Calu3 (cell line): ENCODE data around the gene OR51B5. TPM values are rescaled to one million over a fixed set of nuclear protein-coding genes. Genes with fewer than 3 reads are reported as not detected.
"Not testable (repeated sequence)": the region's sequence is repeated elsewhere in the genome, so short reads cannot be mapped to it uniquely, and the experiment has no call there.

Experiments
- BruUV-seq: library from RNA; stranded (reverse); fragments of 400-500 nt; replicated peaks from 2 replicates; lab custom pipeline; 2021; lab: Mats Ljungman, UMichigan
- CTCF ChIA-PET: fragments of 300-600 bp; sonication (Branson Sonifier 250); formaldehyde crosslinking; loops from one replicate; lab custom pipeline; 2022; ENCODE audit warnings: antibody characterized with exemption; lab: Charles Lee
- DNase-seq: peaks from one replicate; pipeline ENCODE4 v3.0.0; 2022
- H3K27ac Mint-ChIP-seq: one replicate; pipeline ENCODE4 v1.8.0; 2022; ENCODE audit warnings: mixed read lengths; ENCODE audit not compliant: unreplicated experiment
- H3K27me3 Mint-ChIP-seq: one replicate; pipeline ENCODE4 v1.8.0; 2022; ENCODE audit warnings: mixed read lengths; ENCODE audit not compliant: unreplicated experiment
- H3K36me3 Mint-ChIP-seq: one replicate; pipeline ENCODE4 v1.8.0; 2022; ENCODE audit warnings: mild to moderate bottlenecking, moderate library complexity, mixed read lengths; ENCODE audit not compliant: insufficient read depth, unreplicated experiment
- H3K4me1 Mint-ChIP-seq: one replicate; pipeline ENCODE4 v1.8.0; 2022; ENCODE audit warnings: mild to moderate bottlenecking, low read depth, mixed read lengths; ENCODE audit not compliant: unreplicated experiment
- H3K4me3 Mint-ChIP-seq: one replicate; pipeline ENCODE4 v1.8.0; 2022; ENCODE audit warnings: mild to moderate bottlenecking, low read depth, moderate library complexity, mixed read lengths; ENCODE audit not compliant: unreplicated experiment
- H3K9me3 Mint-ChIP-seq: one replicate; pipeline ENCODE4 v1.8.0; 2022; ENCODE audit warnings: low read depth, mixed read lengths; ENCODE audit not compliant: unreplicated experiment
- intact Hi-C: fragments of 100-400 bp; cut with micrococcal nuclease; formaldehyde crosslinking; loops from one replicate; pipeline ENCODE4 v1.10.0; 2022; ENCODE audit not compliant: unreplicated experiment
- total RNA-seq: library from RNA; stranded (reverse); gene quantifications from 2 replicates; pipeline ENCODE4 v1.2.3, GENCODE V29; 2022
- TF ChIP-seq, protein P1 (sequence below): fragments of 200-600 bp; IDR thresholded peaks from one replicate; pipeline ENCODE4 v1.8.0; 2022; ENCODE audit warnings: antibody characterized with exemption; ENCODE audit not compliant: unreplicated experiment

The OR51B5 gene
- total RNA-seq, 1 experiment from 2014 or later: not detected

DNA sequence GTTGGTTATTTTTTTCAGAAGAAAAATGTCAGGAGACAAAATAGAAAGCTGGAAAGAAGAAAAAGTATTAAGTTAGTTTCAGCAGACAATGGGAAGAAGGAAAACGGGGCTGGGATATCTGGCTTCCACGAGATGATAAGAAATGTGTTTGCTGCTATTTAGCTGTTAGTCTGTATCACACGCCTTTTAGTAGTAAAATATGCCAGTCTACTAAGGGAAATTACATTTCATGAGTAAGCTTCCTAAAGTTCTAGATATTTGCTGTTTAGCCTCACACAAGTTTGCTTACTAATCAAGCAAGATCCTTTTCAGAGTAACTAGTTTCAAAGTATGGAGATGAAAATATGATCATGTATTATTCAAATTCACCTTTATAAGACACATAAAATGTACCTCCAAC, 43.1 kb downstream of the OR51B5 start:
- BruUV-seq: no TSS peak

DNA sequence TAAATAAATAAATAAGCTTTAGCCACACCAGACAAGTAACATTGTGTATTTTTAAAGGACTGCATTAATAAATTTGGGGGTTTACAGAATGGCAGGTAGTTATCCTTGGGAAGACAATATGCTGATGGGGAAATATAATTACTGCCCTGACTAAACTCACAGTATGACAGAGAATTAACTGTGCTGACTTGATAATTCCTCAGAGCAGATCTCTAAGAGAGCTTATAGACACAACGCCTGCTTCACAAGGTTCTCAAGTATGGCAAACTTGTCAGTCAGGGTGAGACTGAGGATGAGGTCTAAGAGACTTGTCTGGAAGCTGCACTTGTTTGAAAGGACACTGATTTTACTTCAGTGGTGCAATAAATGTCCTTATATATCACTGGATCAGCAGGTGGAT, 44.9 kb downstream of the OR51B5 start:
- H3K4me1 Mint-ChIP-seq: no peaks in the 10 kb centered on the region
- peaks cover 41% of the 10 kb centered on the region for H3K27me3 Mint-ChIP-seq
- no peaks in the 10 kb centered on the region for H3K36me3 Mint-ChIP-seq
- DNase-seq: no peak
- H3K27ac Mint-ChIP-seq: no peak overlapping the region
- peaks cover 4% of the 10 kb centered on the region for H3K9me3 Mint-ChIP-seq
- intact Hi-C loops: no loop called here
- CTCF ChIA-PET: no interaction called here
- no TSS peak for BruUV-seq
- H3K4me3 Mint-ChIP-seq: no peak overlapping the region
- TF ChIP-seq, protein P1, sequence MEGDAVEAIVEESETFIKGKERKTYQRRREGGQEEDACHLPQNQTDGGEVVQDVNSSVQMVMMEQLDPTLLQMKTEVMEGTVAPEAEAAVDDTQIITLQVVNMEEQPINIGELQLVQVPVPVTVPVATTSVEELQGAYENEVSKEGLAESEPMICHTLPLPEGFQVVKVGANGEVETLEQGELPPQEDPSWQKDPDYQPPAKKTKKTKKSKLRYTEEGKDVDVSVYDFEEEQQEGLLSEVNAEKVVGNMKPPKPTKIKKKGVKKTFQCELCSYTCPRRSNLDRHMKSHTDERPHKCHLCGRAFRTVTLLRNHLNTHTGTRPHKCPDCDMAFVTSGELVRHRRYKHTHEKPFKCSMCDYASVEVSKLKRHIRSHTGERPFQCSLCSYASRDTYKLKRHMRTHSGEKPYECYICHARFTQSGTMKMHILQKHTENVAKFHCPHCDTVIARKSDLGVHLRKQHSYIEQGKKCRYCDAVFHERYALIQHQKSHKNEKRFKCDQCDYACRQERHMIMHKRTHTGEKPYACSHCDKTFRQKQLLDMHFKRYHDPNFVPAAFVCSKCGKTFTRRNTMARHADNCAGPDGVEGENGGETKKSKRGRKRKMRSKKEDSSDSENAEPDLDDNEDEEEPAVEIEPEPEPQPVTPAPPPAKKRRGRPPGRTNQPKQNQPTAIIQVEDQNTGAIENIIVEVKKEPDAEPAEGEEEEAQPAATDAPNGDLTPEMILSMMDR: no peak

More for the DNA sequence above, 43.1 kb downstream of the OR51B5 start:
- CTCF ChIA-PET: no interaction called here
- Mint-ChIP-seq H3K9me3 (peaks cover 4% of the 10 kb centered on the region), H3K27ac (no peak overlapping the region), H3K4me1 (no peaks in the 10 kb centered on the region), H3K36me3 (no peaks in the 10 kb centered on the region), H3K27me3 (peaks cover 57% of the 10 kb centered on the region), H3K4me3 (no peak overlapping the region)
- DNase-seq: no peak
- TF ChIP-seq, protein P1: no peak
- intact Hi-C loops: no loop called here

DNA sequence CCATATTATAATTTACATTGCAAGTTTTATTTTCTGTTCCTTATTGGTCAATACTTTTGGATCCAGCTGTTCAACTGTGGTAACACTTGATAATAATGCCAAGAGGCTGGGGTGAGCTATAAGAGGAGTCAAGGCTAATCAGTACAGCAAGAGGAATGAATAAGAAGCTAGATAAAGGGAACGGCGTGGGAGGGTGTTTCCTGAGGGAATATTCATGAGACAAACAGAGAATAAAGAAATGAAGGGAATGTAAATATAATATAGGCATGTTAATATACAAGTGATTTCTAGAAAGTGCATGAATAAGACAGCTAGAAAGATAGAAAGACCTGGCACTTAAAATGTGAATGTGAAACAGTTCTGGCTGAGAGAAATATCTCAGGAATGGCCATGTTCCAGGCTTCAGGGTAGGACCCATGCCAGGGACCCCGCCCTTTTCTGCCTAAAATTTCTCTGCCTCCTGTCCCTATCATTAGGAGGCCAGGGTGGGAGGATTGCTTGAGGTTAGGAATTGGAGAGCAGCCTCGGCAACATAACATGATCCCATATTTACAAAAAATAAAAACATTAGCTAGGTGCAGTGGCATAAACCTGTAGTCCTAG, 45.5 kb downstream of the OR51B5 start:
- H3K27me3 Mint-ChIP-seq: peaks cover 41% of the 10 kb centered on the region
- no TSS peak for BruUV-seq
- CTCF ChIA-PET: no interaction called here
- DNase-seq: no peak
- no peak overlapping the region for H3K27ac Mint-ChIP-seq
- no peaks in the 10 kb centered on the region for H3K36me3 Mint-ChIP-seq
- peaks cover 4% of the 10 kb centered on the region for H3K9me3 Mint-ChIP-seq
- TF ChIP-seq, protein P1: no peak
- intact Hi-C loops: no loop called here
- no peak overlapping the region for H3K4me3 Mint-ChIP-seq
- no peaks in the 10 kb centered on the region for H3K4me1 Mint-ChIP-seq

DNA sequence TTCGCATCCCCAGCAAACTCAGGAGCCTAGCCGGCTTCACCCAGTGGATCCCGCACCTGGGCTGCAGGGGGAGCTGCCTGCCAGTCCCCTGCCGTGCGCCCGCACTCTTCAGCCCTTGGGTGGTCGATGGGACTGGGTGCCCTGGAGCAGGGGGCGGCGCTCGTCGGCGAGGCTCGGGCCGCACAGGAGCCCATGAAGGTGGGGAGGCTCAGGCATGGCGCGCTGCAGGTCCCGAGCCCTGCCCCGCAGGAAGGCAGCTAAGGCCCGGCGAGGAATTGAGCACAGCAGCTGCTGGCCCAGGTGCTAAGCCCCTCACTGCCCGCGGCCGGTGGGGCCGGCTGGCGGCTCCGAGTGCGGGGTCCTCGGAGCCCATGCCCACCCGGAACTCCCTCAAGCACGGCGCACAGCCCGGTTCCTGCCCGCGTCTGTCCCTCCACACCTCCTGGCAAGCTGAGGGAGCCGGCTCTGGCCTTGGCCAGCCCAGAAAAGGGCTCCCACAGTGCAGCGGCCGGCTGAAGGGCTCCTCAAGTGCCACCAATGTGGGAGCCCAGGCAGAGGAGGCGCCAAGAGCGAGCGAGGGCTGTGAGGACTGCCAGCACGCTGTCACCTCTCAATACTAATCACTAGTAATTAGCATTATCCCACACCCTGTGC, 48.9 kb downstream of the OR51B5 start:
- CTCF ChIA-PET, H3K4me3 Mint-ChIP-seq, H3K4me1 Mint-ChIP-seq, DNase-seq, H3K36me3 Mint-ChIP-seq, H3K27ac Mint-ChIP-seq, BruUV-seq, H3K9me3 Mint-ChIP-seq, intact Hi-C loops: not testable (repeated sequence)
- peaks cover 18% of the 10 kb centered on the region for H3K27me3 Mint-ChIP-seq

DNA sequence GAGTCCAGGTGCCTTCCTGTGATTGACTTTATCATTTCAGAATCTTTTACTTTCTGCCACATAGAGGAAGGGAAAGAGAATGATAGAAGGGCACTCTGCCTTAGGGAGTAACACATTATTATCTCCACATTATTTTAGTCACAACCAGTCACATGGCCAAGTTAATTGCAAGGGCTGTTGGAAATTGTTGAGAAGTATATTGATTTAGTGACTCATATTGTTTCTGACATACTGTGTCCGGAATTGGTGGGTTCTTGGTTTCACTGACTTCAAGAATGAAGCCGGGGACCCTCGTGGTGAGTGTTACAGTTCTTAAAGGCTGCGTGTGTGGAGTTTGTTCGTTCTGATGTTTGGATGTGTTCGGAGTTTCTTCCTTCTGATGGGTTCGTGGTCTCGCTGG, 50.3 kb downstream of the OR51B5 start:
- TF ChIP-seq, protein P1: no peak
- Mint-ChIP-seq H3K4me3 (no peak overlapping the region), H3K4me1 (no peaks in the 10 kb centered on the region), H3K27me3 (peaks cover 11% of the 10 kb centered on the region), H3K27ac (no peak overlapping the region), H3K9me3 (no peaks in the 10 kb centered on the region), H3K36me3 (no peaks in the 10 kb centered on the region)
- BruUV-seq: no TSS peak
- no peak for DNase-seq
- intact Hi-C loops: no loop called here
- CTCF ChIA-PET: no interaction called here
